Neural progenitor cell (in vitro differentiated cells): ENCODE data around the gene MBTPS1. TPM values are rescaled to one million over a fixed set of nuclear protein-coding genes. Genes with fewer than 3 reads are reported as not detected.

Experiments
- DNase-seq: peaks from one replicate; pipeline ENCODE4 v3.0.0-alpha.2; 2016; ENCODE audit warnings: low spot score
- H2AFZ ChIP-seq: fragments of 200-600 bp; sonication (generic); replicated peaks from 2 replicates; pipeline ENCODE4 v1.6.1; 2016; ENCODE audit warnings: antibody characterized with exemption
- H3F3A ChIP-seq: fragments of 200-600 bp; sonication (generic); 2 replicates; pipeline ENCODE4 v1.6.1; 2016; ENCODE audit warnings: antibody characterized with exemption, low read depth
- H3K27ac ChIP-seq: fragments of 200-600 bp; sonication (generic); 2 replicates; pipeline ENCODE4 v1.5.1; 2016; ENCODE audit warnings: mild to moderate bottlenecking
- H3K27me3 ChIP-seq: fragments of 200-600 bp; sonication (generic); 2 replicates; pipeline ENCODE4 v1.6.1; 2016; ENCODE audit warnings: mild to moderate bottlenecking, moderate library complexity
- H3K36me3 ChIP-seq: fragments of 200-600 bp; sonication (generic); 2 replicates; pipeline ENCODE4 v1.5.1; 2016
- H3K4me1 ChIP-seq: fragments of 200-600 bp; sonication (generic); 2 replicates; pipeline ENCODE4 v1.6.1; 2016; ENCODE audit warnings: mixed run types
- H3K4me2 ChIP-seq: fragments of 200-600 bp; sonication (generic); 2 replicates; pipeline ENCODE4 v1.6.1; 2016
- H3K4me3 ChIP-seq: fragments of 200-600 bp; sonication (generic); 2 replicates; pipeline ENCODE4 v1.5.1; 2016
- H3K79me2 ChIP-seq: fragments of 200-600 bp; sonication (generic); 2 replicates; pipeline ENCODE4 v1.6.1; 2016; ENCODE audit warnings: low read depth
- H3K9ac ChIP-seq: fragments of 200-600 bp; sonication (generic); 2 replicates; pipeline ENCODE4 v1.6.1; 2016
- H3K9me3 ChIP-seq: fragments of 200-600 bp; sonication (generic); 2 replicates; pipeline ENCODE4 v1.5.1; 2016; ENCODE audit warnings: low read depth
- H4K20me1 ChIP-seq: fragments of 200-600 bp; sonication (generic); 2 replicates; pipeline ENCODE4 v1.6.1; 2016; ENCODE audit warnings: low read depth
- H3K27ac Mint-ChIP-seq: 3 replicates; pipeline ENCODE4 v1.8.0; 2021; ENCODE audit warnings: mixed read lengths
- H3K27me3 Mint-ChIP-seq: 2 replicates; pipeline ENCODE4 v1.8.0; 2022; ENCODE audit warnings: low read depth, mild to moderate bottlenecking, inconsistent platforms, moderate library complexity, mixed read lengths; ENCODE audit not compliant: insufficient read depth
- H3K36me3 Mint-ChIP-seq: 3 replicates; pipeline ENCODE4 v1.8.0; 2021; ENCODE audit warnings: mixed read lengths
- H3K4me1 Mint-ChIP-seq: 3 replicates; pipeline ENCODE4 v1.8.0; 2021; ENCODE audit warnings: mixed read lengths
- H3K4me3 Mint-ChIP-seq: 3 replicates; pipeline ENCODE4 v1.8.0; 2021; ENCODE audit warnings: mild to moderate bottlenecking, moderate library complexity, mixed read lengths
- H3K9me3 Mint-ChIP-seq: 3 replicates; pipeline ENCODE4 v1.8.0; 2020; ENCODE audit warnings: mixed read lengths
- CTCF ChIP-seq: fragments of 200-600 bp; sonication (generic); IDR thresholded peaks from 2 replicates; pipeline ENCODE4 v1.5.1; 2017; ENCODE audit warnings: antibody characterized with exemption, mild to moderate bottlenecking
- EZH2 ChIP-seq: fragments of 200-600 bp; sonication (generic); IDR thresholded peaks from 2 replicates; pipeline ENCODE4 v1.6.1; 2017; ENCODE audit warnings: antibody characterized with exemption, mild to moderate bottlenecking, moderate library complexity
- EZH2phosphoT487 ChIP-seq: fragments of 200-600 bp; sonication (generic); IDR thresholded peaks from 2 replicates; pipeline ENCODE4 v1.6.1; 2017; ENCODE audit warnings: antibody characterized with exemption
- total RNA-seq: library from RNA; depleted of rRNA; stranded (reverse); fragments of >200 nt; gene quantifications from 2 replicates; pipeline ENCODE4 v1.2.3, GENCODE V29; 2015; ENCODE audit warnings: low replicate concordance

Gene MBTPS1
- total RNA-seq, 1 donor from 2014 or later: 52.3 TPM

DNA sequence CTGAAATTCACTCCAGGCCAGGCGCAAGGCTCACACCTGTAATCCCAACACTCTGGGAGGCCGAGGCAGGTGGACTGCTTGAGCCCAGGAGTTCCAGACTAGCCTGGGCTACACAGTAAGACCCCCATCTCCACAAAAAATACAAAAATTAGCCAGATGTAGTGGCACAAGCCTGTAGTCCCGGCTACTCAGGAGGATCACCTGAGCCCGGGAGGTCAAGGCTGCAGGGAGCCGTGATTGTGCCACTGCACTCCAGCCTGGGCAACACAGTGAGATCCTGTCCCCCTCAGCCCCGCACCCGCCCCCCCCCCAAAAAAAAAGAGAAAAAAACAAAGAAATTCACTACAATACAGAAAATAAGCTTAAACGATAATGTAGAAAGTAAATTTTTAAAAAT lies 31.5 kb downstream of the MBTPS1 start:
- Histone ChIP-seq H3K27ac (no peak overlapping the region), H2AFZ (no peak overlapping the region), H3K27me3 (no peaks in the 10 kb centered on the region), H3K9ac (no peak overlapping the region), H3K4me3 (no peak overlapping the region), H3K9me3 (no peaks in the 10 kb centered on the region), H3F3A (peaks cover 7% of the 10 kb centered on the region), H4K20me1 (peaks cover 3% of the 10 kb centered on the region), H3K4me2 (no peak overlapping the region), H3K4me1 (no peaks in the 10 kb centered on the region), H3K79me2 (no peaks in the 10 kb centered on the region), H3K36me3 (no peaks in the 10 kb centered on the region)
- peaks cover 2% of the 10 kb centered on the region for H3K27me3 Mint-ChIP-seq
- no peak overlapping the region for H3K4me3 Mint-ChIP-seq
- no peaks in the 10 kb centered on the region for H3K9me3 Mint-ChIP-seq
- no peak for TF ChIP-seq EZH2
- TF ChIP-seq CTCF: no peak
- no peak for TF ChIP-seq EZH2phosphoT487
- H3K4me1 Mint-ChIP-seq: no peaks in the 10 kb centered on the region
- H3K27ac Mint-ChIP-seq: no peak overlapping the region
- H3K36me3 Mint-ChIP-seq: peaks cover 27% of the 10 kb centered on the region
- DNase-seq: no peak

DNA sequence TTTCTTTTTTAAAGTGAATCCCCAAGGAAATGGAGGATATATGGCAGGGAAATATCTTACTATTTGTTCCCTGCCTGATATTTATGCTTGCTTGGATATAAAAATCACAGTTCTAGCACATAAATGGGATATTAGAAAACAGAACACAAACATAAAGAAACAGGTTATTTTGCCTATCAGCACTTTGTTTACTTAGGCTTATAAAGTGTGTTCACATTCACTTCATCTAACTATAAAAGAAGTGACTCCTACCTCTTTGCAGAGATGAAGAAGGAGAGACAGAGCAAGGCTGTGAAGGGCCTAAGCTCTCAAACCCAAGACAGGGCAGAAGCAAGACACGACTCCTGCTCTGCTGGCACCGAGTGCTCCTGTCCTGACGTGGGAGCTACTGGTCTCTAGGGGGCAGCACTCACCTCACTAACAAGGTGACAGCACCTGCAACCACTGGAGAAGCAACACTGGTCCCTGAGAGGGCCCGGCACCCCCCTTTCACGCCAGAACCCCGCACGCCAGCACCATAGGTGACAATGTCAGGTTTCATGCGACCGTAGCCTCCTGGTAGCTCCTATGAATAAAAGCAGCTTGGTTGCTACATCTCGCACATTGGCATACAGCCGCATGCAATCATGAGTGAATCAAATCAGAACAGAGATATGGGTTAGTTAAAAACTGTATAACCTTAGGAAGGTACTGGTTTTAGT lies 32.0 kb downstream of the MBTPS1 start:
- Histone ChIP-seq H3K9ac (no peak overlapping the region), H2AFZ (no peak overlapping the region), H3F3A (peaks cover 7% of the 10 kb centered on the region), H3K4me1 (no peaks in the 10 kb centered on the region), H3K36me3 (no peaks in the 10 kb centered on the region), H4K20me1 (peaks cover 3% of the 10 kb centered on the region), H3K9me3 (no peaks in the 10 kb centered on the region), H3K27me3 (no peaks in the 10 kb centered on the region), H3K4me2 (no peak overlapping the region), H3K27ac (no peak overlapping the region), H3K79me2 (no peaks in the 10 kb centered on the region), H3K4me3 (no peak overlapping the region)
- H3K27ac Mint-ChIP-seq: no peak overlapping the region
- no peaks in the 10 kb centered on the region for H3K4me1 Mint-ChIP-seq
- H3K9me3 Mint-ChIP-seq: no peaks in the 10 kb centered on the region
- peak; percentile 83 for DNase-seq
- peaks cover 2% of the 10 kb centered on the region for H3K27me3 Mint-ChIP-seq
- H3K4me3 Mint-ChIP-seq: no peak overlapping the region
- peaks cover 27% of the 10 kb centered on the region for H3K36me3 Mint-ChIP-seq
- no peak for TF ChIP-seq EZH2
- TF ChIP-seq CTCF: peak; percentile 83

DNA sequence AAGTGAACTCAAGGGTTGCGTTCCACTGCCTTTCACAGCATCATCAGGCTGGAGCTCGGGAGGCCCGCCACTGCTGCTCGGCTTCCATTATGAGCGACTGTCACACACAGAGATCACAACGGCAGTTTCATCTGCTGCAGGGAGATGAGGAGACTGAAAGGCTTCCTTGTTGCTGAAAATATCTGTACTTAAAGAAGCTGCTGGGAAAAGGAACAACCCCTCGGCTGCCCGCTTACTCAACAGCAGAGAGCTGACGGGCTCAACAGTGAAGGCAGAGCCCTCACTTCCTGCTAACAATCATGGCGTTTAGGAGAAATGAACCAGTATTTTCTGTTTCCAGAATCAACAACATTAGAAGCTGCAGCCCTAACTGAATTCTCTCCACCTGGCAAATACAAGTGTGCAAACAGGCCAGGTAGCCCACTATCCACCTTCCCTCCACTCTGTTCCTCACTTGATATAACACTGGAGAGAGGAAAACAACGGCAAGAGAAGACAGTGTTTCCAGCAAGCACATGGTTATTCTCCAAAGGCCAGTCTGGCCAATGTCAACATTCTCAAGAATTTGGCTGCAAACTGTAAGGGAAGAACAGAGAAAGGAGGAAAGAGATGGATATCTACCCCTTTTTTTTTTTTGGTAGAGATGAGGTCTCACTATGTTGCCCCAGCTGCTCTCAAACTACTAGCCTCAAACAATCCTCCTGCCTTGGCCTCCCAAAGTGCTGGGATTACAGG lies 33.7 kb downstream of the MBTPS1 start:
- no peak for DNase-seq
- Mint-ChIP-seq H3K36me3 (peaks cover 26% of the 10 kb centered on the region), H3K4me1 (no peaks in the 10 kb centered on the region), H3K27ac (no peak overlapping the region), H3K9me3 (no peaks in the 10 kb centered on the region), H3K4me3 (no peak overlapping the region), H3K27me3 (peaks cover 2% of the 10 kb centered on the region)
- H3K4me1 ChIP-seq: no peaks in the 10 kb centered on the region
- peaks cover 3% of the 10 kb centered on the region for H3K79me2 ChIP-seq
- no peak overlapping the region for H3K4me2 ChIP-seq
- H3F3A ChIP-seq: peaks cover 7% of the 10 kb centered on the region
- no peak for TF ChIP-seq CTCF
- no peak for TF ChIP-seq EZH2
- TF ChIP-seq EZH2phosphoT487: no peak
- no peaks in the 10 kb centered on the region for H3K9me3 ChIP-seq
- H2AFZ ChIP-seq: no peak overlapping the region
- no peaks in the 10 kb centered on the region for H3K36me3 ChIP-seq
- no peak overlapping the region for H3K9ac ChIP-seq
- H3K27ac ChIP-seq: no peak overlapping the region
- H4K20me1 ChIP-seq: no peaks in the 10 kb centered on the region
- H3K27me3 ChIP-seq: no peaks in the 10 kb centered on the region
- H3K4me3 ChIP-seq: no peak overlapping the region
